ENCODE results near the gene UCKL1.

DNA sequence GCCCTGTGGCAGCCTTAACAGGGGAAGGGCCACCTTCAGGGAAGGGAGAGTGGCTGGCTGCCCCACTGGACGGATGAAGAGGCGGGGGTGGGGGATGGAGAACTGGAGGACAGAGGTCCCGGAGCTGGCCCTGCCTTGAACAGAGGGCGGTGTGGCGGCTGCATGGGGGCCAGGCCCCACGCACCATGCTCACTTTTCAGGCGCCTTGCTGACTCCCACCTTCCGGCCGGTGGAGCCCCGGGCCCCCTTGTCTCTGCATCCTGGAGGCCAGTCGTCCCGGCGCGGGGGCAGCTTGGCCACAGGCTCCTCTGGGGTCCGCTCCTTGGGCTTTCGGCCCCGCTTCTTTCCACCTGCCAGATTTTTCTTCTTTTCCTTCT is 3.5 kb upstream of the UCKL1 start:
- TF ChIP-seq POLR2A (IDR thresholded peaks at IDR 0.05) = no peak
- TF ChIP-seq, protein P1, sequence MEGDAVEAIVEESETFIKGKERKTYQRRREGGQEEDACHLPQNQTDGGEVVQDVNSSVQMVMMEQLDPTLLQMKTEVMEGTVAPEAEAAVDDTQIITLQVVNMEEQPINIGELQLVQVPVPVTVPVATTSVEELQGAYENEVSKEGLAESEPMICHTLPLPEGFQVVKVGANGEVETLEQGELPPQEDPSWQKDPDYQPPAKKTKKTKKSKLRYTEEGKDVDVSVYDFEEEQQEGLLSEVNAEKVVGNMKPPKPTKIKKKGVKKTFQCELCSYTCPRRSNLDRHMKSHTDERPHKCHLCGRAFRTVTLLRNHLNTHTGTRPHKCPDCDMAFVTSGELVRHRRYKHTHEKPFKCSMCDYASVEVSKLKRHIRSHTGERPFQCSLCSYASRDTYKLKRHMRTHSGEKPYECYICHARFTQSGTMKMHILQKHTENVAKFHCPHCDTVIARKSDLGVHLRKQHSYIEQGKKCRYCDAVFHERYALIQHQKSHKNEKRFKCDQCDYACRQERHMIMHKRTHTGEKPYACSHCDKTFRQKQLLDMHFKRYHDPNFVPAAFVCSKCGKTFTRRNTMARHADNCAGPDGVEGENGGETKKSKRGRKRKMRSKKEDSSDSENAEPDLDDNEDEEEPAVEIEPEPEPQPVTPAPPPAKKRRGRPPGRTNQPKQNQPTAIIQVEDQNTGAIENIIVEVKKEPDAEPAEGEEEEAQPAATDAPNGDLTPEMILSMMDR (IDR thresholded peaks at IDR 0.05) = no peak
